NCI-H526 (cell line): ENCODE measurements around the gene CSNK2A1.
"Not testable (repeated sequence)": the region's sequence is repeated elsewhere in the genome, so short reads cannot be mapped to it uniquely, and the experiment has no call there.

Experiments used
- DNase-seq, 2 experiments: peaks; one replicate each; lab custom pipeline; 2025; lab: John Stamatoyannopoulos, UW

The CSNK2A1 gene

DNA sequence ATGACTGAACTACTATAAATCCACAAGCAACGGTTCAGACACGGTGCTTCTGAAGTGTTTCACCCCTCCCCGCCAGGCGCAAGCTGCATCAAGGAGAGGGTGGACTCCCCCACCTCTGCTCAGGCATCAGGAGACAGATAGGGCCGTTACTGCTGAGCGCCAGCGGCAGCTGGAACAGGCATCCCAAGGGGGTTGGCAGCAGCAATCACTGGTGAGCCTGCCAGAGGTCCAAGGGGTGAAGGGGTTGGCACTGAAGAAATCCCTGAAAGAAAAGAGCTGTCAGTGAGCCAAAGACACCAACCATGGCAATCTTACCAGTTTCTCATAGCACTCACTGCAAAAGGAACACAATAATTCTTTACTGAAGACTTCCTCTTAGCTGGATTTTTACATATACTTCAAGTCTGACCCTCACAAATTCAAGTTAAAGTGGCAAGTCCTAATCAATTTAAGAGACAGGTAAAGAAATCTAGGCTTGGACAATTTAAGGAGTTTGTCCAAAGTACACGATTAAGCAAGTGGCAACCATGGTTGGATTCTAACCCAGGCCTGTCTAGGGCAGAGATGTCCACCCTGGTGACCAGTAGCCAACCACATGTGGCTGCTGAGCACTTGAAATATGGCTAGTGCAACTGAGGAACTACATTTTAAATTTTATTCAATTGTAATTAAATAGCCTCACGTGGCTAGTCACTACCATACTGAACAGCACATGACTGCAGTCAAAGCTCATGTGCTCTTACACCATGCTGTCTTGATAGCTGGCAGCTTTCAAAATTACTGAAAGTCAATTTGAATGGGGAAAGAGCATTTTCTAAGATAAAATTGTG, 59.6 kb downstream of the CSNK2A1 start:
- no peak for DNase-seq

DNA sequence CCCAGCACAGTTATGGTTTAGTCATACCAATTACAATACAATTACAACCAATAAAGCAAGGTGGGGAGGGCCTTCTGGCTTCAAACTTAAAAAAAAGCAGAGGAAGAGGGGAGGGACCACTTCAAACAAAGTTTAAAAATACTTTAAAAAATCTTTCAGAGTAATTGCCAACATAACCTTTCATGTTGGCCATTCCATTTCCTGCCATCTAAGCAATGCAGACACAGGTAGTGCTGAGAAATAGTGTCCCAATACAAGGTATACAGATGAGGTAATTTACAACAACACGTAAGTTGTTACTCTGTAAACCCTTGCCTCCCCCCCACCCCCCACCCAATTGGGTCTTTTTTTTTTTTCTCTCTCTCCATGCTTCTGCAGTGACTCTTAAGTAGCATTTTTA, 62.4 kb downstream of the CSNK2A1 start:
- no peak for DNase-seq

DNA sequence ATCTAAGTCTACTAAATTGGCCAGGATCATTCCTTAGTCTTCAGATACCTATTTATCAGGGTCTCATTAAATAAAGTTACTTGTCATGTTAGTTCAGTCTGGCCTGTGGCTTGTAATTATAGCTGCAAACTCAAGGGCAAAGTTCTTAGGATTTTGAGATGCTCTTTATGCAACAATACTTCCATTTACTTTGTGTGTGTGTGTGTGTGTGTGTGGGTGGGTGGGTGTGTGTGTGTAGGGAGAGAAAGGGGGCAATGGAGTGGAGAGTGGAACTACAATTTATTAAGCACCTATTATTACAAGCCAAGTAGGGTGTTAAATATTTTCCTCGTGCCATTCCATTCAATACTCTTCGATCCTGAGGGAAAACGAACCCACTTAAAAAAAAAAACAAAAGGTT, 63.5 kb downstream of the CSNK2A1 start:
- no peak for DNase-seq

GRCh38 chr20:479487-479886, 64.1 kb downstream of the CSNK2A1 start:
- no peak for DNase-seq

- peak; percentile 65 to 85 for DNase-seq
Measured at GRCh38 chr20:478949-479429, 64.6 kb downstream of the CSNK2A1 start.

- no peak for DNase-seq
Measured at GRCh38 chr20:478010-478948, 65.3 kb downstream of the CSNK2A1 start.

GRCh38 chr20:476561-477249, 66.9 kb downstream of the CSNK2A1 start:
- not testable (repeated sequence) for DNase-seq

- no peak for DNase-seq
Measured at GRCh38 chr20:475463-476357, 67.9 kb downstream of the CSNK2A1 start.

DNA sequence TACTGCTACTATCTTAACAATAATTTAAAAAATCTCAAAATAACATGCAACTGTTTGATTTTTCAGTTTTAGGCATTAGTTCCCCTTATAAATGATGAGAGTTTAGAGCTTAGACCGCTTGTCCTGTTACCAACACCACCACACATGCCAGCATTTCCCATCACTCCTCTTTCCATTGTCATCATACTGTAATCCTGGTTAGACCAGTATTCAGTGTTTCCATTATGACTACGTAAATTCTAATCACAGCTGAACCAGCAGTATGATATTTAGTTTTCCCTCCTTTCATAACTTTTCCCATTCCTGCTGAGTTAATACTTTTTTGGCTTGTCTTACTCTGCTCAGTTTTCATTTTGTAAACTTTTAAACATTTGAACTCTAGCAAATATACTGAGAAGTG, 69.0 kb downstream of the CSNK2A1 start:
- no peak for DNase-seq

DNA sequence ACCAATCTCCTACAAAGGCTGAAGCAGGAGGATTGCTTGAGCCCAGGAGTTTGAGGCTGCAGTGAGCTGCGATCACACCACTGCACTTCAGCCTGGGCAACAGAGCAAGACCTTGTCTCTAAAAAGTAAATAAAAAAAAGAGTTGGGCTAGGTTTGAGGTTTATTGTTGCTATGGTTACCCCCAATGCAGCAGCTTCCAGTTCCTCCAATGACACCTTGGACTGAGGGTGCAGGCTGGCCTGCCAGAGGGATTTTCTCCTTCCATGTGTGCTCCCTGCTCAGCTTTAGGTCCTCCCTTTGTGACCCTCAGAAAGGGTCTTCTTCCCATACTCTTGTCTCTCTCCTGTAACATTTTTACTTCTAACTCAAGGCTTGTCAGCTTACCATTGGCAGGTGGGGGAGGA, 70.7 kb downstream of the CSNK2A1 start:
- no peak for DNase-seq

- DNase-seq, result no peak
Measured at GRCh38 chr20:472137-472846, 71.3 kb downstream of the CSNK2A1 start.

DNA sequence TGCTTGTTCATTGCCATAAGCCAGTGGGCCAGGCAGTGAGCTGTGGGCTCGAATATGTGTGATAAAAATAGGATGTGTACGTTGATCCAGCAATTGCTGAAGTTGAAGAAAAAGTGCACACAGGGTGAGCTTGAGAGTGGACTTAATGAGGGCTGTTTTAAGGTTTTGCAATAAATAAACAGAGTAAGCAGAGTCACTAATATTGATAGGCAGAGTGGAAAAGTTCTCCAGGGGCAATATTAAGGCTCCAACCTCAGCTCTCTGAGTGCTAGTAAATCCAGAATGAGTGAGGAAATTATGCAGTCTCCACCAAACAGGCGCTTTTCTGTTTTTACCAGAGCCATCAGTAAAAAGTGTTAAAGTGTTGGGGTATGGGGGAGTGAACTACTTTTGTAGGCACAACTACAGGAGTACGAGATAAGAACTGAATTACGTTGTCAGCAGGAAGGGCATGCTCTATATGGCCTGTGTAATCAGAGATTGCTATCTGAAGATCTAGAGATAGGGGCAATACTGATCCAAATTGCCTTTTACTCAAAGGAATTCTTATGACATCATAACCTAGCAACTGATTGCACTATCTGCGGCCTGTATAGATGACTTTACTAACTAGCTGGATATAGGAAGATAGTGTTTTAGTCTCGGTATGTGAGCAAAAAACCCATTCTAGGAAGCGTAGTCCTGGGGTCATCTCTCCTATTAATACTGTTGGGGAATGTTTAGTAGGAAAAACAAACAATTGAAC, 73.7 kb downstream of the CSNK2A1 start:
- DNase-seq, result no peak

GRCh38 chr20:467755-468154, 75.8 kb downstream of the CSNK2A1 start:
- DNase-seq, result no peak

GRCh38 chr20:462199-462991, 81.2 kb downstream of the CSNK2A1 start, which contains the start of gene TBC1D20:
Gene TBC1D20, minus strand, starts transcription at chr20:462533. Its CDS starts 128 bp downstream, at chr20:462405.
- peak; percentile 61 to 97 for DNase-seq

- DNase-seq, result peak; percentile 44 to 76
Measured at GRCh38 chr20:461254-462198, 82.1 kb downstream of the CSNK2A1 start.

DNA sequence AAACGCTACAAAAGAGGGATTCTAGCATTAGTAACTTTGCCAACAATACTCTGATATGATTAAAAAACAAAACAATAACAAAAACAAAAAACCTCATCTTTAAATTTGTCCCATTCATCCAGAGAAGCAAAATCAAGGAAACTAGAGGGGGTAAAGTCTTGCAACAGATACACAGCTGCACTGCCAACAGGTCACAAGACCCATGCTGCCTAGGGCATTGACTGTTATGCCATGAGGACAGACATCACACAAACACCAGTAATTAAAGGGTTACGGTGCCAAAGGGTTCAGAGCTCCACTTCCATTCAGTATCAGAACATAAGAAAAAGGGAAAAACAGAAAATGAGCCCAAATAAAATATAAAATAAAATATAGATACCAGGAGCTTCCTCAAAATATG, 82.9 kb downstream of the CSNK2A1 start:
- DNase-seq, result no peak

DNA sequence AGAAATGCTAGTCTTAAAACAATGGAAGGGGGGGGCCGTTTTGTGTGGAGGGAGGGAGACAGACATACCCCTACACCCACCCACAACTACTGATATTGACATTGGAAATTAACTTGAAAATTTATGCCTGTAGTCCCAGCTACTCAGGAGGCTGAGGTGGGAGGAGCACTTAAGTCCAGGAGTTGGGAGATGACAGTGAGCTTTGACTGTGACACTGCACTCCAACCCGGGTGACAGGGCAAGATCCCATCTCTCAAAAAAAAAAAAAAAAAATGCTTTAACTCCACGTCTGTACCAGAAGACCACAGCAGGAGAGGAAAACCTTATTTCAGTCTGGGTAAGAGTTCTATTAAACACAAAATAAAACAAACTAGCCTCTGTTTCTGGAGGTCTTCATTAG, 83.4 kb downstream of the CSNK2A1 start:
- DNase-seq, result no peak

DNA sequence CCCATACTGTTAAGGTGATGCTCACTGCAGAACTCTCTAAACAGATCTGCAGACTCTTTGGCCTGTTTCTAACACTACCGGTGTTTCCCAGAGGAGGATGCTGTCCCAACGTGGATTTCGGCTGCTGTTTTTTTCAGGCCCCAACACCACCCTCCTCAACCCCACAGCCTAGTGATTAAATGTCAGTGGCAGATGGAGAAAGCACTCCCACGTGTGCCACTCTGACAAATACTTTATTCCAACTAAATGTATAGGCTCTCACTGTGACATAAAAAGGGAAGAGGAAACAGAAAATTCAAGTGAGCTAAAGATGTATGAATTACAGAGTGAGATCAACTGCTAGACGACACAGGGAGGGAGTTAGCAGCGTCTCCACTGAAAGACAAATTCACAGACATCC, 84.8 kb downstream of the CSNK2A1 start:
- no peak for DNase-seq
